IPS DF 19.7 (cell line): ENCODE measurements around the gene HS2ST1.

Experiments used
- DNase-seq: peaks from one replicate; pipeline ENCODE4 v3.0.0-alpha.2; 2013; ENCODE audit warnings: low read depth, low spot score

The HS2ST1 gene

GRCh38 chr1:87108814-87109411 is 194.5 kb downstream of the HS2ST1 start:
- no peak for DNase-seq

GRCh38 chr1:87111659-87112371 is 197.4 kb downstream of the HS2ST1 start:
- DNase-seq: no peak

- DNase-seq: no peak
These were observed 198.9 kb downstream of the HS2ST1 start for GRCh38 chr1:87113313-87113712.

GRCh38 chr1:87115317-87115890 is 201.0 kb downstream of the HS2ST1 start:
- no peak for DNase-seq

GRCh38 chr1:87115891-87116290 is 201.5 kb downstream of the HS2ST1 start:
- no peak for DNase-seq

GRCh38 chr1:87117761-87118368 is 203.4 kb downstream of the HS2ST1 start:
- no peak for DNase-seq

GRCh38 chr1:87119541-87120140 is 205.2 kb downstream of the HS2ST1 start:
- DNase-seq: no peak

GRCh38 chr1:87120779-87121178 is 206.3 kb downstream of the HS2ST1 start:
- DNase-seq: no peak

GRCh38 chr1:87121711-87122163 is 207.3 kb downstream of the HS2ST1 start:
- DNase-seq: no peak

GRCh38 chr1:87122243-87122642 is 207.8 kb downstream of the HS2ST1 start:
- DNase-seq: no peak

GRCh38 chr1:87123610-87124009 is 209.2 kb downstream of the HS2ST1 start:
- no peak for DNase-seq

GRCh38 chr1:87126886-87127505 is 212.6 kb downstream of the HS2ST1 start:
- DNase-seq: no peak

GRCh38 chr1:87127581-87127980 is 213.1 kb downstream of the HS2ST1 start:
- no peak for DNase-seq

- DNase-seq: no peak
These were observed 214.6 kb downstream of the HS2ST1 start for GRCh38 chr1:87129038-87129437.

- DNase-seq: no peak
These were observed 215.2 kb downstream of the HS2ST1 start for GRCh38 chr1:87129606-87130005.

GRCh38 chr1:87130438-87130837 is 216.0 kb downstream of the HS2ST1 start:
- no peak for DNase-seq

GRCh38 chr1:87131809-87132283 is 217.4 kb downstream of the HS2ST1 start:
- no peak for DNase-seq

- no peak for DNase-seq
These were observed 217.9 kb downstream of the HS2ST1 start for GRCh38 chr1:87132284-87132870.

- no peak for DNase-seq
These were observed 219.6 kb downstream of the HS2ST1 start for GRCh38 chr1:87134061-87134460.

GRCh38 chr1:87134625-87135328 is 220.3 kb downstream of the HS2ST1 start:
- DNase-seq: no peak

GRCh38 chr1:87135329-87135712 is 220.9 kb downstream of the HS2ST1 start:
- no peak for DNase-seq
